Fibroblast of lung (primary cell): ENCODE measurements around the gene OR6V1.

Source experiments
- CTCF ChIP-seq, 2 donors: IDR thresholded peaks in 1 of 2; conservative IDR thresholded peaks in 1 of 2; 1 replicate in 1 of 2; 2 replicates in 1 of 2; pipeline ENCODE4 v1.5.1; 2011 to 2012; ENCODE audit warnings: low read length in 2 of 2, control low read depth in 1 of 2, inconsistent platforms in 1 of 2, low read depth in 1 of 2, mild to moderate bottlenecking in 1 of 2
- EZH2 ChIP-seq: IDR thresholded peaks from 2 replicates; pipeline ENCODE4 v1.5.1; 2012; ENCODE audit warnings: low read length, control low read depth, mild to moderate bottlenecking; ENCODE audit errors: missing control alignments

GRCh38 chr7:143012409-143012808 is 39.7 kb upstream of the OR6V1 start:
- TF ChIP-seq EZH2 (no peak), CTCF (conservative IDR thresholded peaks at IDR 0.05 in 1 of 2, IDR thresholded peaks at IDR 0.05 in 1 of 2; ENCODE audit: low read depth in 1 of 2, low read length in 2 of 2) (no peak)
